ENCODE data around the gene FNIP2. TPM values are rescaled to one million over a fixed set of nuclear protein-coding genes. Genes with fewer than 3 reads are reported as not detected.
"Not testable (repeated sequence)": the region's sequence is repeated elsewhere in the genome, so short reads cannot be mapped to it uniquely, and the experiment has no call there.

FNIP2 gene
- polyA plus RNA-seq, 1 donor from 2014 or later: 51.7 TPM

- no peak overlapping the region for H3K27ac ChIP-seq (ENCODE audit: low read length)
- H3K27me3 ChIP-seq (ENCODE audit: insufficient read depth, low read depth, low read length): no peaks in the 10 kb centered on the region
- H3K36me3 ChIP-seq (ENCODE audit: insufficient read depth, low read length): no peaks in the 10 kb centered on the region
Measured at GRCh38 chr4:158793021-158793420, 24.2 kb downstream of the FNIP2 start.

GRCh38 chr4:158793430-158793829 is 24.6 kb downstream of the FNIP2 start:
- not testable (repeated sequence) for H3K9me3 ChIP-seq (ENCODE audit: low read length); H3F3A ChIP-seq (ENCODE audit: insufficient read depth, low read length, poor library complexity, severe bottlenecking); H3K27ac ChIP-seq (ENCODE audit: low read length); H3K27me3 ChIP-seq (ENCODE audit: insufficient read depth, low read depth, low read length); H3K4me2 ChIP-seq (ENCODE audit: low read length); H4K20me1 ChIP-seq (ENCODE audit: insufficient read depth); H3K36me3 ChIP-seq (ENCODE audit: insufficient read depth, low read length); H3K9me2 ChIP-seq (ENCODE audit: insufficient read depth, low read length); H3K4me3 ChIP-seq (ENCODE audit: low read length); H2AFZ ChIP-seq (ENCODE audit: low read depth, low read length); H3K9ac ChIP-seq (ENCODE audit: low read length)
- H3K79me2 ChIP-seq (replicated peaks; ENCODE audit: insufficient read depth, low read length): peaks cover 38% of the 10 kb centered on the region

More at GRCh38 chr4:158793021-158793420, 24.2 kb downstream of the FNIP2 start:
- Histone ChIP-seq H4K20me1 (ENCODE audit: insufficient read depth) (no peaks in the 10 kb centered on the region), H3K9me2 (ENCODE audit: insufficient read depth, low read length) (no peaks in the 10 kb centered on the region), H3K9ac (ENCODE audit: low read length) (no peak overlapping the region), H3K9me3 (ENCODE audit: low read length) (no peaks in the 10 kb centered on the region), H3F3A (ENCODE audit: insufficient read depth, low read length, poor library complexity, severe bottlenecking) (no peaks in the 10 kb centered on the region), H2AFZ (ENCODE audit: low read depth, low read length) (no peak overlapping the region), H3K4me2 (ENCODE audit: low read length) (no peak overlapping the region), H3K79me2 (replicated peaks; ENCODE audit: insufficient read depth, low read length) (peaks cover 40% of the 10 kb centered on the region), H3K4me3 (ENCODE audit: low read length) (no peak overlapping the region)
- TF ChIP-seq SMC3 (conservative IDR thresholded peaks at IDR 0.05; ENCODE audit: poor library complexity) (no peak), REST (IDR thresholded peaks at IDR 0.05; ENCODE audit: borderline replicate concordance) (no peak), MXI1 (conservative IDR thresholded peaks at IDR 0.05; ENCODE audit: poor library complexity, severe bottlenecking) (no peak), CTCF (IDR thresholded peaks at IDR 0.05; ENCODE audit: poor library complexity, severe bottlenecking) (no peak), EZH2 (IDR thresholded peaks at IDR 0.05; ENCODE audit: borderline replicate concordance, insufficient read depth, low read length, poor library complexity, severe bottlenecking) (no peak), EP300 (conservative IDR thresholded peaks at IDR 0.05; ENCODE audit: poor library complexity, severe bottlenecking) (no peak), TAF1 (IDR thresholded peaks at IDR 0.05; ENCODE audit: low read depth) (no peak), POLR2AphosphoS5 (IDR thresholded peaks at IDR 0.05) (no peak), RAD21 (conservative IDR thresholded peaks at IDR 0.05) (no peak)

All from neural cell (in vitro differentiated cells).